GM19395 (cell line): ENCODE measurements around the gene PCDHGA10.
"Not testable (repeated sequence)": the region's sequence is repeated elsewhere in the genome, so short reads cannot be mapped to it uniquely, and the experiment has no call there.

Experiments used
- ATAC-seq: cut with Tn5 transposase; IDR thresholded peaks from one replicate; pipeline ENCODE4 v1.9.1; 2021; ENCODE audit warnings: mild to moderate bottlenecking, moderate library complexity; ENCODE audit not compliant: unreplicated experiment

Gene PCDHGA10

DNA sequence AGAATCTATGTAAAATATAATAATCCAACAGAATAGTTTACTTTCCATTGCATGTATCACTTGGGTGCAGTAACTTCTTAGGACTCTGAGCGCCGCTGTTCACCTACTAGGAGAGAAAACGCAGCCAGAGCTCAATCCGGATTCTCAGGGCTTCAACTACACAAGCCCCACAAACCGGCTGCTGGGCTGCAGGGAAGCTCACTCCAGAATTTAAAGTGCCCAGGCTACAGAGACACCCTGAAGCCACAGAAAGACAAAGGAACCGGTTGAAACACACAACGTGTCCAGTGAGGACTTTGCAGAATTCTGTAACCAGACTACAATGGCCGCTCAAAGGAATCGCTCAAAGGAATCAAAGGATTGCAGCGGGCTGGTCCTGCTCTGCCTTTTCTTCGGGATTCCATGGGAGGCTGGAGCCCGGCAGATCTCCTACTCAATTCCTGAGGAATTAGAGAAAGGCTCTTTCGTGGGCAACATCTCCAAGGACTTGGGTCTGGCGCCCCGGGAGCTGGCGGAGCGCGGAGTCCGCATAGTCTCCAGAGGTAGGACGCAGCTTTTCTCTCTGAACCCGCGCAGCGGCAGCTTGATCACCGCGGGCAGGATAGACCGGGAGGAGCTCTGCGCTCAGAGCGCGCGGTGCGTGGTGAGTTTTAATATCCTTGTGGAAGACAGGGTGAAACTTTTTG, at the start of gene PCDHGA10:
PCDHGA10 (plus strand) TSS at position 134 of the 686 bp plus-strand sequence; CDS start at position 323, 189 bp downstream.
- ATAC-seq: peak; percentile 81

DNA sequence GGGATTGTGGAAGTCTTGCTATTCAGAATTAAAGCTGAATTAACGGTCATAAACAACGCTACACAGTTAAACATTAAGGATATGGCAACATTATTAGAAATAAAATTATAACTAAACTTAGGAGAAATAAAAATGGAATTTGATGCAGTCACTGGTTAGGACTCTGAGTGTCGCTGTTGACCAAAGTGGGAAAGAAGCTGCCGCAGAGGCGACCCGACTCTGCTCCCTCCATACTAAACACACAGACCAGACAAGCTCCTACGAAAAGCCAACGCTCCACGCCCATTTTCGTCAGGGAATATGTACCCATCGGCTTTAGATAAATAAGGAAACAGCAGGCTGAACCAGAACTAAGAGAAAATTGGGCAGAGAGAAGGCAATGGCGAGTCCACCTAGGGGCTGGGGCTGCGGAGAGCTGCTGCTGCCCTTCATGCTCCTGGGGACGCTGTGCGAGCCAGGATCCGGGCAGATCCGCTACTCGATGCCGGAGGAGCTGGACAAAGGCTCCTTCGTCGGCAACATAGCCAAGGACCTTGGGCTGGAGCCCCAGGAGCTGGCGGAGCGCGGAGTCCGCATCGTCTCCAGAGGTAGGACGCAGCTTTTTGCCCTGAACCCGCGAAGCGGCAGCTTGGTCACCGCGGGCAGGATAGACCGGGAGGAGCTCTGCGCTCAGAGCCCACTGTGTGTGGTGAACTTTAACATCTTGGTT, 48.7 kb upstream of the PCDHGA10 start, which contains the start of gene PCDHGA5:
PCDHGA5 (plus strand) TSS at position 211 of the 709 bp plus-strand sequence; CDS start at position 380, 169 bp downstream.
- ATAC-seq: no peak

DNA sequence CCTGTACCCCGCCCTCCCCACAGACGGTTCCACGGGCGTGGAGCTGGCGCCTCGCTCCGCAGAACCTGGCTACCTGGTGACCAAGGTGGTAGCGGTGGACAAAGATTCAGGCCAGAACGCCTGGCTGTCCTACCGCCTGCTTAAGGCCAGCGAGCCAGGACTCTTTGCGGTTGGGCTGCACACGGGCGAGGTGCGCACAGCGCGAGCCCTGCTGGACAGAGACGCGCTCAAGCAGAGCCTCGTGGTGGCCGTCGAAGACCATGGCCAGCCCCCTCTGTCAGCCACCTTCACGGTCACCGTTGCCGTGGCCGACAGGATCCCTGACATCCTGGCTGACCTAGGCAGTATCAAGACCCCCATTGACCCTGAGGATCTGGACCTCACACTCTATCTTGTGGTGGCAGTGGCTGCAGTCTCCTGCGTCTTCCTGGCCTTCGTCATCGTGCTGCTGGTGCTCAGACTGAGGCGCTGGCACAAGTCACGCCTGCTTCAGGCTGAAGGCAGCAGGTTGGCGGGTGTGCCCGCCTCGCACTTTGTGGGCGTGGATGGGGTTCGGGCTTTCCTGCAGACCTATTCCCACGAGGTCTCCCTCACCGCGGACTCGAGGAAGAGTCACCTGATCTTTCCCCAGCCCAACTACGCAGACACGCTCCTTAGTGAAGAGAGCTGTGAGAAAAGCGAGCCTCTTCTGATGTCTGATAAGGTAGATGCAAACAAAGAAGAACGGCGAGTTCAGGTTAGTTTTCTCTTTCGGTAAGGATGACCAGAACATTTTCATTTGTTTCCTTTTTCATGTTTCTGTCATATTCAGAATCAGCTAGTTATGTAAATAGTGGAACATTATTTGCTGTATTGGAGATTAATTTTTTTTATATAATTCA, 46.5 kb upstream of the PCDHGA10 start:
- no peak for ATAC-seq

DNA sequence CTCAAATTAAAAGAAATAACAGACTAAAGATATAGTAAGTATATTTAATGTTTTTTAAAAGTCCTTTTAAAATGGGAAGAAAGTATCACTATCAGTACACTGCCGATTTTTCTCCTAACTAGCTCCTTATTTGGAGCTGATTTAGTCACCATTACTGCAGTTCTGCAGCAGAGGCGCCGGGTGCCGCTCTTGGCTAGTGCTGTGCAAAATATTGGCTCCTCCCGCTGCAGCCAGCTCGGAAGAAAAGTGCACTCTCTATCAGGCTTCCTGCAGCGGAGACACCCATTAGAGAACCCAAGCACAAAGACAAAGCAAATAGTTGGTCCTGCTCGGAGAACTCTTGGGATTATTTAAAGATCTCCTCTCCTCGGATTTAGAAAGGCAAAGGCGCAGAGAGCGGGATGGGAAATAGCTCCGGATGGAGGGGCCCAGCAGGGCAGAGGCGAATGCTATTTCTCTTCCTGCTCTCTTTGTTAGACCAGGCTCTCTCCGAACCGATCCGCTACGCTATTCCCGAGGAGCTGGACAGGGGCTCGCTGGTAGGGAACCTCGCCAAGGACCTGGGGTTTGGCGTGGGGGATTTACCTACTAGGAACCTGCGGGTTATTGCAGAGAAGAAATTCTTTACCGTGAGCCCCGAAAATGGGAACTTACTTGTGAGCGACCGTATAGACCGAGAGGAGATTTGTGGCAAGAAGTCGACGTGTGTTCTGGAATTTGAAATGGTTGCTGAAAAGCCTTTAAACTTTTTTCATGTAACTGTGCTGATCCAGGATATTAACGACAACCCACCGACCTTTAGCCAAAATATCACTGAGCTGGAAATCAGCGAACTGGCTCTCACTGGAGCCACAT, 42.6 kb upstream of the PCDHGA10 start, which contains the start of gene PCDHGB3:
PCDHGB3 (plus strand) TSS at position 249 of the 855 bp plus-strand sequence; CDS start at position 402, 153 bp downstream.
- ATAC-seq: peak; percentile 65

DNA sequence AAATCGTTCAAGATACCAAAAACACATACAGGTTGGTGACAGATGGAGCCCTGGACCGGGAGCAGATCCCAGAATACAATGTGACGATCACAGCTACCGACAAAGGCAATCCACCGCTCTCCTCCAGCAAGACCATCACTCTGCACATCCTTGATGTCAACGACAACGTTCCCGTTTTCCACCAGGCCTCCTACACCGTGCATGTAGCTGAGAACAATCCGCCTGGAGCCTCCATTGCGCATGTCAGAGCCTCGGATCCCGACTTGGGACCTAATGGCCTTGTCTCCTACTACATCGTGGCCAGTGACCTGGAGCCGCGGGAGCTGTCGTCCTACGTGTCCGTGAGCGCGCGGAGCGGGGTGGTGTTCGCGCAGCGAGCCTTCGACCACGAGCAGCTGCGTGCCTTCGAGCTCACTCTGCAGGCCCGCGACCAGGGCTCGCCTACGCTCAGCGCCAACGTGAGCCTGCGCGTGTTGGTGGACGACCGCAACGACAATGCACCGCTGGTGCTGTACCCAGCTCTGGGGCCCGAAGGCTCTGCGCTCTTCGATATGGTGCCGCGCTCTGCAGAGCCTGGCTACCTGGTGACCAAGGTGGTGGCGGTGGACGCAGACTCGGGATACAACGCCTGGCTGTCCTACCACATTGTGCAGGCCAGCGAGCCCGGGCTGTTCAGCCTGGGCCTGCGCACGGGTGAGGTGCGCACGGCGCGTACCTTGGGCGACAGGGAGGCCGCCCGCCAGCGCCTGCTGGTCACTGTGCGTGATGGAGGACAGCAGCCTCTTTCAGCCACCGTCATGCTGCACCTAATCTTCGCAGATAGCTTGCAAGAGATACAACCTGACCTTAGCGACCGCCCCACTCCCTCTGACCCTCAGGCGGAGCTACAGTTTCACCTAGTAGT, 41.0 kb upstream of the PCDHGA10 start:
- ATAC-seq: no peak

DNA sequence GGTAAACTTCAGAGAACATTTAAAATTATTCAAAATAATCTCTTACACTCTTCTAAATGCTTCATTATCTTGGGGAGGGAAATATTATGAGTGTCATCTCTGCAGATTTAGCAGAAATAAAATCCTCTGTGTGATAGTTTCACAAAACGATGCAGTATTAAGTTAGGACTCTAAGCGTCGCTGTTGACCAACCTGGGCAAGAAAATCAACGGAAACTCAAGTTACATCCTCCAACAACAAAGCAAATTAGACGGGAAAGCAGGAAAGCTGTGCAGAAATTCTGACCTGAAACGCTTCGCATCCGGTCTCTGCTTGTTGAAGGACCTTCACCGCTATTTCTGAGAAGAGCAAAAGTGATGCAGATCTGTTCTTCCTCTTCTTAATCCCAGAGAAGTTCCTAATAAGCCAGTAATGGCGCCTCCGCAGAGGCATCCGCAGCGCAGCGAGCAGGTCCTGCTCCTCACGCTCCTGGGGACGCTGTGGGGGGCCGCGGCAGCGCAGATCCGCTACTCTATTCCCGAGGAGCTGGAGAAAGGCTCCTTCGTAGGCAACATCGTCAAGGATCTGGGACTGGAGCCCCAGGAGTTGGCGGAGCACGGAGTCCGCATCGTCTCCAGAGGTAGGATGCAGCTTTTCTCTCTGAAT, 39.0 kb upstream of the PCDHGA10 start, which contains the start of gene PCDHGA6:
PCDHGA6 (plus strand) TSS at position 219 of the 645 bp plus-strand sequence; CDS start at position 412, 193 bp downstream.
- no peak for ATAC-seq

DNA sequence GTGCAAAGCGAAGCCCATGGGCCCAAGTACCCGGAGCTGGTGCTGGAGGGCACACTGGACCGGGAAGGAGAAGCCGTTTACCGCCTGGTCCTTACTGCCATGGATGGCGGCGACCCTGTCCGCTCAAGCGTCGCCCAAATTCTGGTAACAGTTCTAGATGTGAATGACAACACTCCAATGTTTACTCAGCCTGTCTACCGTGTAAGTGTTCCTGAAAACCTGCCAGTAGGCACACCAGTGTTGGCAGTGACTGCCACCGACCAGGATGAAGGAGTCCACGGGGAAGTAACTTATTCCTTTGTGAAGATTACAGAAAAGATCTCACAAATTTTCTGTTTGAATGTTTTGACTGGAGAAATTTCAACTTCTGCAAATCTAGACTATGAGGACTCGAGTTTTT, 38.2 kb upstream of the PCDHGA10 start:
- ATAC-seq: no peak

DNA sequence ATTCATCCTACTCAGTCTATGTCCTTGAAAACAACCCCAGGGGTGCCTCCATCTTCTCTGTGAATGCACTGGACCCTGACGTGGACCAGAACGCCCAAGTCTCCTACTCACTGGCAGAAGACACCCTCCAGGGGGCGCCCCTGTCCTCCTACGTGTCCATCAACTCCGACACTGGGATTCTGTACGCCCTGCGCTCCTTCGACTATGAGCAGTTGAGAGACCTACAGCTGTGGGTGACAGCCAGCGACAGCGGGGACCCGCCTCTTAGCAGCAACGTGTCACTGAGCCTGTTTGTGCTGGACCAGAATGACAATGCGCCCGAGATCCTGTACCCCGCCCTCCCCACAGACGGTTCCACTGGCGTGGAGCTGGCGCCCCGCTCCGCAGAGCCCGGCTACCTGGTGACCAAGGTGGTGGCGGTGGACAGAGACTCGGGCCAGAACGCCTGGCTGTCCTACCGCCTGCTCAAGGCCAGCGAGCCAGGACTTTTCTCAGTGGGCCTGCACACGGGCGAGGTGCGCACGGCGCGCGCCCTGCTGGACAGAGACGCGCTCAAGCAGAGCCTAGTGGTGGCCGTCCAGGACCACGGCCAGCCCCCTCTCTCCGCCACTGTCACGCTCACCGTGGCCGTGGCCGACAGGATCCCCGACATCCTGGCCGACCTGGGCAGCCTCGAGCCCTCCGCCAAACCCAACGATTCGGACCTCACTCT, 37.2 kb upstream of the PCDHGA10 start:
- not testable (repeated sequence) for ATAC-seq

DNA sequence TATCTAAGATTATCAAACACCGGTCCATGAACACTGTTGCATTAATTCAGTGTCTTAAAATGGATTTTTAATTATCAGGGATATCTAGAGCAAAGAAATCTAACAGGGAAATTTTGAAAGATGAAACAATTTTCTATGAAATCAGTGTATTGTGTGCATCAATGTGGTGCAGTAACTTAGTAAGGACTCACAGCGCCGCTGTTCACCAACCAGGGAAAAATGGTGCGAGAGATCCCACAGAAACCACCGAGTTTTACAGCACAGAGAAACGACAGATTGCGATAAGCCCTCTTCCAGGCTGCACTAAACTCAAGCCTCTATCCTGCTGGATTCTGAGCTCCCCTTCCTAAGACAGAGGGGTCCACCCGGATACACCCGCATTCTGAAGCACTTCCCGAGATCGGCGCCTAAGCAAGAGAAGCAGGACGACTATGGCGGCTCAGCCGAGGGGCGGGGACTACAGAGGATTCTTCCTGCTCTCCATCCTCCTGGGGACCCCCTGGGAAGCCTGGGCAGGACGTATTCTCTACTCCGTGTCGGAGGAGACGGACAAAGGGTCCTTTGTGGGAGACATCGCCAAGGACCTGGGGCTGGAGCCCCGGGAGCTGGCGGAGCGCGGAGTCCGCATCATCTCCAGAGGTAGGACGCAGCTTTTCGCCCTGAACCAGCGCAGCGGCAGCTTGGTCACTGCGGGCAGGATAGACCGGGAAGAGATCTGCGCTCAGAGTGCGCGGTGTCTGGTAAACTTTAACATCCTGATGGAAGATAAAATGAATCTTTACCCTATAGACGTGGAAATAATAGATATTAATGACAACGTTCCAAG, 30.1 kb upstream of the PCDHGA10 start, which contains the start of gene PCDHGA7:
PCDHGA7 (plus strand) TSS at position 274 of the 826 bp plus-strand sequence; CDS start at position 432, 158 bp downstream.
- no peak for ATAC-seq

DNA sequence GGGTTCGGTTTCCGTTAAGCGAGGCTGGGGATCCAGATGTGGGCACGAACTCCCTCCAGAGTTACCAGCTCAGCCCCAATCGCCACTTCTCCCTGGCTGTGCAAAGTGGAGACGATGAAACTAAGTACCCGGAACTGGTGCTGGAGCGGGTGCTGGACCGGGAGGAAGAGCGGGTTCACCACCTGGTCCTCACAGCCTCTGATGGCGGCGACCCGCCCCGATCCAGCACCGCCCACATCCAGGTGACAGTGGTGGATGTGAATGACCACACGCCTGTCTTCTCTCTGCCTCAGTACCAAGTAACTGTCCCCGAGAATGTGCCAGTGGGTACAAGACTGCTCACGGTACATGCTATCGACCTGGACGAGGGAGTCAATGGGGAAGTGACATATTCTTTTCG, 29.4 kb upstream of the PCDHGA10 start:
- no peak for ATAC-seq

DNA sequence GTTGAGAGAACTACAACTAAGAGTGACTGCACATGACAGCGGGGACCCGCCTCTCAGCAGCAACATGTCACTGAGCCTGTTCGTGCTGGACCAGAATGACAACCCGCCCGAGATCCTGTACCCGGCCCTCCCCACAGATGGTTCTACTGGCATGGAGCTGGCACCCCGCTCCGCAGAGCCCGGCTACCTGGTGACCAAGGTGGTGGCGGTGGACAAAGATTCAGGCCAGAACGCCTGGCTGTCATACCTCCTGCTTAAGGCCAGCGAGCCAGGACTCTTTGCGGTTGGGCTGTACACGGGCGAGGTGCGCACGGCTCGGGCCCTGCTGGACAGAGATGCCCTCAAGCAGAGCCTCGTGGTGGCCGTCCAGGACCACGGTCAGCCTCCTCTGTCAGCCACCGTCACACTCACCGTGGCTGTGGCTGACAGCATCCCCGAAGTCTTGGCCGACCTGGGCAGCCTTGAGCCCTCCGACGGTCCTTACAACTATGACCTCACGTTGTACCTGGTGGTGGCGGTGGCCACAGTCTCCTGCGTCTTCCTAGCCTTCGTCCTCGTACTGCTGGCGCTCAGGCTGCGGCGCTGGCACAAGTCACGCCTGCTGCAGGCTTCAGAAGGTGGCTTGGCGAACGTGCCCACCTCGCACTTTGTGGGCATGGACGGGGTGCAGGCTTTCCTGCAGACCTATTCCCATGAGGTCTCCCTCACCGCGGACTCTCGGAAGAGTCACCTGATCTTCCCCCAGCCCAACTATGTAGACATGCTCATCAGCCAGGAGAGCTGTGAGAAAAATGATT, 28.1 kb upstream of the PCDHGA10 start:
- ATAC-seq: no peak

DNA sequence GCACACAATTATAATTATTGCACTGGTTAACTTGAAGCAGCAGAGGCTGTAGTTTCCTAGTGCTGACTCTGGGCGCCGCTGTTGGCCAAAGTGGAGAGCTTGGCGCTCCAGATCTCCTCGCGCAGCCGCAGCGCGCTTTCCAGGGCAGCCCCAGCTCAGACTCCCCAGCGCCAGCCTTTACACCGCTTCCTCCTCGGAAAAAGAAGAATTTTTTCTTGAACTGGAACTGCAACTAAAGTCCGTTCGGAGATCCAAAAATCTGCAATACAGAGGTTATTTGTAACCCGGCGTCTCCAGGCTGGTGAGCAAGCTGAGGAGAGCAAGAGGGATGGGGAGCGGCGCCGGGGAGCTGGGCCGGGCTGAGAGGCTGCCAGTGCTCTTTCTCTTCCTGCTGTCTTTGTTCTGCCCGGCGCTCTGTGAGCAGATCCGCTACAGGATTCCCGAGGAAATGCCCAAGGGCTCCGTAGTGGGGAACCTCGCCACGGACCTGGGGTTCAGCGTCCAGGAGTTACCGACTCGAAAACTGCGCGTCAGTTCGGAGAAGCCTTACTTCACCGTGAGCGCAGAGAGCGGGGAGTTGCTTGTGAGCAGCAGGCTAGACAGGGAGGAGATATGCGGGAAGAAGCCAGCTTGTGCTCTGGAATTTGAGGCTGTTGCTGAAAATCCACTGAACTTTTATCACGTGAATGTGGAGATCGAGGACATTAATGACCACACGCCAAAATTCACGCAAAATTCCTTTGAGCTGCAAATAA, 25.1 kb upstream of the PCDHGA10 start, which contains the start of gene PCDHGB4:
PCDHGB4 (plus strand) TSS at position 142 of the 755 bp plus-strand sequence; CDS start at position 329, 187 bp downstream.
- ATAC-seq: peak; percentile 83

DNA sequence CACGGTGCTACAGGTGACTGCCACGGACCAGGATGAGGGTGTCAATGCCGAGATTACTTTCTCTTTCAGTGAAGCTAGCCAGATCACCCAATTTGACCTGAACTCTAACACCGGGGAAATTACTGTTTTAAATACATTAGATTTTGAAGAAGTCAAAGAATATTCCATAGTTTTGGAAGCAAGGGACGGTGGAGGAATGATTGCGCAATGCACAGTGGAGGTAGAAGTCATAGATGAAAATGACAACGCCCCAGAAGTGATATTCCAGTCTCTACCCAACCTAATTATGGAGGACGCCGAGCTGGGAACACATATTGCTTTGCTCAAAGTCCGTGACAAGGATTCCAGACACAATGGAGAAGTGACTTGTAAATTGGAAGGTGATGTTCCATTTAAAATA, 24.1 kb upstream of the PCDHGA10 start:
- no peak for ATAC-seq

DNA sequence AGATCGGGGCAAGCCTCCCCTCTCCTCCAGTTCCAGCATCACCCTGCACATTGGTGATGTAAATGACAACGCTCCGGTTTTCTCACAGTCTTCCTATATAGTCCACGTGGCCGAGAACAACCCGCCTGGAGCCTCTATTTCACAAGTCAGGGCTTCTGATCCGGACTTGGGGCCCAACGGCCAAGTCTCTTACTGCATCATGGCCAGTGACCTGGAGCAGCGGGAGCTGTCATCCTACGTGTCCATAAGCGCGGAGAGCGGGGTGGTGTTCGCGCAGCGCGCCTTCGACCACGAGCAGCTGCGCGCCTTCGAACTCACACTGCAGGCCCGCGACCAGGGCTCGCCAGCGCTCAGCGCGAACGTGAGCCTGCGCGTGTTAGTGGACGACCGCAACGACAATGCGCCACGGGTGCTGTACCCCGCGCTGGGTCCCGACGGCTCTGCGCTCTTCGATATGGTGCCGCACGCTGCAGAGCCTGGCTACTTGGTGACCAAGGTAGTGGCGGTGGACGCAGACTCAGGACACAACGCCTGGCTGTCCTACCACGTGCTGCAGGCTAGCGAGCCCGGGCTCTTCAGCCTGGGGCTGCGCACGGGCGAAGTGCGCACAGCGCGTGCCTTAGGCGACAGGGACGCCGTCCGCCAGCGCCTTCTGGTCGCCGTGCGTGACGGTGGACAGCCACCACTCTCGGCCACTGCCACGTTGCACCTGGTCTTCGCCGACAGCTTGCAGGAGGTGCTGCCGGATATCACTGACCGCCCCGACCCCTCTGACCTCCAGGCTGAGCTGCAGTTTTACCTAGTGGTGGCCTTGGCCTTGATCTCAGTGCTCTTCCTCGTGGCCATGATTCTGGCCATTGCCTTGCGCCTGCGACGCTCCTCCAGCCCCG, 23.4 kb upstream of the PCDHGA10 start:
- ATAC-seq: no peak
